Measurements from ENCODE around the gene TRNT1. TPM values are rescaled to one million over a fixed set of nuclear protein-coding genes. Genes with fewer than 3 reads are reported as not detected.

TRNT1 gene
- polyA plus RNA-seq, 1 donor (not counting 4 experiments of a cell fraction or from before 2014, with no cell fraction given) = 13.0 TPM

GRCh38 chr3:3109407-3110298 is 17.1 kb upstream of the TRNT1 start:
- no peak overlapping the region for H3K4me3 ChIP-seq (ENCODE audit: control insufficient read depth in 2 of 3, extremely low read depth in 1 of 3, insufficient read depth in 2 of 3, low read depth in 1 of 3, low read length in 3 of 3)
- H3K36me3 ChIP-seq (ENCODE audit: control insufficient read depth in 2 of 2, extremely low read depth in 1 of 2, insufficient read depth in 2 of 2, low read length in 2 of 2) = no peaks in the 10 kb centered on the region
- no peaks in the 10 kb centered on the region for H3K79me2 ChIP-seq (ENCODE audit: control insufficient read depth, insufficient read depth, low read length)
- no peak overlapping the region for H3K9ac ChIP-seq (ENCODE audit: control insufficient read depth, extremely low read depth, insufficient read depth, low read length)
- H3K4me1 ChIP-seq (ENCODE audit: control insufficient read depth, extremely low read depth, insufficient read depth, low read length) = no peaks in the 10 kb centered on the region
- H2AFZ ChIP-seq (ENCODE audit: control insufficient read depth, low read length) = no peak overlapping the region
- TF ChIP-seq EZH2 (IDR thresholded peaks at IDR 0.05; ENCODE audit: low read length) (no peak), CTCF (optimal IDR thresholded peaks at IDR 0.05 in 1 of 3, IDR thresholded peaks at IDR 0.05 in 1 of 3, conservative IDR thresholded peaks at IDR 0.05 in 1 of 3; ENCODE audit: extremely low read depth in 1 of 3, insufficient read depth in 2 of 3, low read length in 3 of 3) (no peak)
- no peak overlapping the region for H3K27ac ChIP-seq (ENCODE audit: control insufficient read depth, insufficient read depth, low read length)
- no peaks in the 10 kb centered on the region for H4K20me1 ChIP-seq (ENCODE audit: control insufficient read depth, extremely low read depth, insufficient read depth, low read length)
- H3K9me1 ChIP-seq (ENCODE audit: control insufficient read depth, extremely low read depth, insufficient read depth, low read length) = no peaks in the 10 kb centered on the region
- dilution Hi-C loops (cut with MboI; ENCODE audit: extremely low pct_ligation_motif_present, low sequenced_read_pairs) = no loop called here
- H3K9me3 ChIP-seq (ENCODE audit: control insufficient read depth, low read depth, low read length) = no peaks in the 10 kb centered on the region
- DNase-seq (ENCODE audit: low read depth, low spot score) (no peak), FAIRE-seq (no peak)
- no peaks in the 10 kb centered on the region for H3K27me3 ChIP-seq (ENCODE audit: control insufficient read depth, extremely low read depth, insufficient read depth, low read length)
- no peak overlapping the region for H3K4me2 ChIP-seq (ENCODE audit: control insufficient read depth, extremely low read depth, insufficient read depth, low read depth, low read length)

GRCh38 chr3:3110299-3110630 is 16.5 kb upstream of the TRNT1 start, which contains the start of gene IL5RA:
Gene IL5RA, minus strand, starts transcription at chr3:3110374. Its CDS starts 5,390 bp downstream, at chr3:3104984.
- FAIRE-seq = no peak
- Histone ChIP-seq H3K9me3 (ENCODE audit: control insufficient read depth, low read depth, low read length) (no peaks in the 10 kb centered on the region), H3K9me1 (ENCODE audit: control insufficient read depth, extremely low read depth, insufficient read depth, low read length) (no peaks in the 10 kb centered on the region), H3K4me2 (ENCODE audit: control insufficient read depth, extremely low read depth, insufficient read depth, low read depth, low read length) (no peak within 1 kb of the TSS), H3K4me1 (ENCODE audit: control insufficient read depth, extremely low read depth, insufficient read depth, low read length) (no peaks in the 10 kb centered on the region), H3K4me3 (ENCODE audit: control insufficient read depth in 2 of 3, extremely low read depth in 1 of 3, insufficient read depth in 2 of 3, low read depth in 1 of 3, low read length in 3 of 3) (no peak within 1 kb of the TSS), H3K79me2 (ENCODE audit: control insufficient read depth, insufficient read depth, low read length) (no peaks in the 10 kb centered on the region), H2AFZ (ENCODE audit: control insufficient read depth, low read length) (no peak within 1 kb of the TSS), H3K27ac (ENCODE audit: control insufficient read depth, insufficient read depth, low read length) (no peak within 1 kb of the TSS), H3K27me3 (ENCODE audit: control insufficient read depth, extremely low read depth, insufficient read depth, low read length) (no peaks in the 10 kb centered on the region), H4K20me1 (ENCODE audit: control insufficient read depth, extremely low read depth, insufficient read depth, low read length) (no peaks in the 10 kb centered on the region), H3K9ac (ENCODE audit: control insufficient read depth, extremely low read depth, insufficient read depth, low read length) (no peak within 1 kb of the TSS), H3K36me3 (ENCODE audit: control insufficient read depth in 2 of 2, extremely low read depth in 1 of 2, insufficient read depth in 2 of 2, low read length in 2 of 2) (no peaks in the 10 kb centered on the region)
- DNase-seq (ENCODE audit: low read depth, low spot score) = no peak
- TF ChIP-seq CTCF (optimal IDR thresholded peaks at IDR 0.05 in 1 of 3, IDR thresholded peaks at IDR 0.05 in 1 of 3, conservative IDR thresholded peaks at IDR 0.05 in 1 of 3; ENCODE audit: extremely low read depth in 1 of 3, insufficient read depth in 2 of 3, low read length in 3 of 3) (no peak), EZH2 (IDR thresholded peaks at IDR 0.05; ENCODE audit: low read length) (no peak)
- dilution Hi-C loops (cut with MboI; ENCODE audit: extremely low pct_ligation_motif_present, low sequenced_read_pairs) = no loop called here

All from keratinocyte (primary cell).